SW480 (cell line): ENCODE measurements around the gene PIGC.
A peak's percentile ranks its signal among the peaks of the same experiment; 100 is the strongest.

ENCODE experiments used
- DNase-seq: peaks from one replicate; pipeline ENCODE4 v3.0.0-alpha.2; 2016; ENCODE audit warnings: low spot score

The PIGC gene

GRCh38 chr1:172398970-172399755 is 44.7 kb downstream of the PIGC start:
- DNase-seq: peak; percentile 77

- DNase-seq: no peak
These were observed 45.7 kb downstream of the PIGC start for GRCh38 chr1:172398193-172398592.

GRCh38 chr1:172397633-172398032 is 46.2 kb downstream of the PIGC start:
- DNase-seq: no peak

GRCh38 chr1:172397221-172397620 is 46.6 kb downstream of the PIGC start:
- DNase-seq: no peak

- no peak for DNase-seq
These were observed 48.3 kb downstream of the PIGC start for GRCh38 chr1:172395576-172395975.

- no peak for DNase-seq
These were observed 49.1 kb downstream of the PIGC start for GRCh38 chr1:172394811-172395210.

GRCh38 chr1:172394141-172394751 is 49.6 kb downstream of the PIGC start:
- DNase-seq: no peak

- no peak for DNase-seq
These were observed 50.5 kb downstream of the PIGC start for GRCh38 chr1:172393354-172393753.

- DNase-seq: no peak
These were observed 51.9 kb downstream of the PIGC start for GRCh38 chr1:172391976-172392375.
